NK-92 (cell line): ENCODE measurements around the gene RCOR2.
"Not testable (repeated sequence)": the region's sequence is repeated elsewhere in the genome, so short reads cannot be mapped to it uniquely, and the experiment has no call there.

Experiments
- DNase-seq: peaks from one replicate; lab custom pipeline; 2025; ENCODE audit not compliant: unreplicated experiment; lab: John Stamatoyannopoulos, UW

Gene RCOR2

GRCh38 chr11:63879598-63880402 lies 37.2 kb downstream of the RCOR2 start:
- no peak for DNase-seq

- no peak for DNase-seq
These were observed 39.2 kb downstream of the RCOR2 start for GRCh38 chr11:63877658-63878241.

GRCh38 chr11:63876616-63877015 lies 40.3 kb downstream of the RCOR2 start:
- no peak for DNase-seq

- no peak for DNase-seq
These were observed 41.4 kb downstream of the RCOR2 start for GRCh38 chr11:63875506-63876065.

GRCh38 chr11:63874511-63874910 lies 42.5 kb downstream of the RCOR2 start:
- no peak for DNase-seq

- DNase-seq: no peak
These were observed 43.7 kb downstream of the RCOR2 start for GRCh38 chr11:63873311-63873710.

- DNase-seq: no peak
These were observed 44.2 kb downstream of the RCOR2 start for GRCh38 chr11:63872800-63873197.

GRCh38 chr11:63871962-63872799 lies 44.8 kb downstream of the RCOR2 start:
- DNase-seq: no peak

GRCh38 chr11:63870351-63871140 lies 46.4 kb downstream of the RCOR2 start:
- DNase-seq: no peak

GRCh38 chr11:63869683-63870082 lies 47.3 kb downstream of the RCOR2 start:
- no peak for DNase-seq

- DNase-seq: no peak
These were observed 47.8 kb downstream of the RCOR2 start for GRCh38 chr11:63869171-63869591.

- DNase-seq: no peak
These were observed 48.4 kb downstream of the RCOR2 start for GRCh38 chr11:63868399-63869064.

GRCh38 chr11:63867511-63867910 lies 49.5 kb downstream of the RCOR2 start:
- DNase-seq: no peak

GRCh38 chr11:63866211-63866610 lies 50.8 kb downstream of the RCOR2 start:
- no peak for DNase-seq

- not testable (repeated sequence) for DNase-seq
These were observed 53.3 kb downstream of the RCOR2 start for GRCh38 chr11:63863620-63864019.

- DNase-seq: no peak
These were observed 54.0 kb downstream of the RCOR2 start for GRCh38 chr11:63862923-63863322.
